BLaER1 (cell line): ENCODE measurements around the gene SGSM1.

Experiments
- H3K27ac ChIP-seq: shearing (Covaris generic); formaldehyde crosslinking; 2 replicates; pipeline ENCODE4 v1.8.1; 2022
- H3K27me3 ChIP-seq: shearing (Covaris generic); formaldehyde crosslinking; 2 replicates; pipeline ENCODE4 v1.8.1; 2022
- H3K36me3 ChIP-seq: shearing (Covaris generic); formaldehyde crosslinking; 2 replicates; pipeline ENCODE4 v1.8.1; 2022
- H3K4me1 ChIP-seq: shearing (Covaris generic); formaldehyde crosslinking; 2 replicates; pipeline ENCODE4 v1.8.1; 2022
- H3K4me2 ChIP-seq: shearing (Covaris generic); formaldehyde crosslinking; 2 replicates; pipeline ENCODE4 v1.8.1; 2022
- H3K4me3 ChIP-seq: shearing (Covaris generic); formaldehyde crosslinking; 2 replicates; pipeline ENCODE4 v1.8.1; 2022
- H3K9ac ChIP-seq: shearing (Covaris generic); formaldehyde crosslinking; 2 replicates; pipeline ENCODE4 v1.8.1; 2022
- H3K9me3 ChIP-seq: shearing (Covaris generic); formaldehyde crosslinking; 2 replicates; pipeline ENCODE4 v1.8.1; 2022
- H4K20me1 ChIP-seq: shearing (Covaris generic); formaldehyde crosslinking; 2 replicates; pipeline ENCODE4 v1.8.1; 2022
- Cebpa-rat ChIP-seq: shearing (Covaris generic); IDR thresholded peaks from 2 replicates; pipeline ENCODE4 v1.8.1; 2022

Gene SGSM1

DNA sequence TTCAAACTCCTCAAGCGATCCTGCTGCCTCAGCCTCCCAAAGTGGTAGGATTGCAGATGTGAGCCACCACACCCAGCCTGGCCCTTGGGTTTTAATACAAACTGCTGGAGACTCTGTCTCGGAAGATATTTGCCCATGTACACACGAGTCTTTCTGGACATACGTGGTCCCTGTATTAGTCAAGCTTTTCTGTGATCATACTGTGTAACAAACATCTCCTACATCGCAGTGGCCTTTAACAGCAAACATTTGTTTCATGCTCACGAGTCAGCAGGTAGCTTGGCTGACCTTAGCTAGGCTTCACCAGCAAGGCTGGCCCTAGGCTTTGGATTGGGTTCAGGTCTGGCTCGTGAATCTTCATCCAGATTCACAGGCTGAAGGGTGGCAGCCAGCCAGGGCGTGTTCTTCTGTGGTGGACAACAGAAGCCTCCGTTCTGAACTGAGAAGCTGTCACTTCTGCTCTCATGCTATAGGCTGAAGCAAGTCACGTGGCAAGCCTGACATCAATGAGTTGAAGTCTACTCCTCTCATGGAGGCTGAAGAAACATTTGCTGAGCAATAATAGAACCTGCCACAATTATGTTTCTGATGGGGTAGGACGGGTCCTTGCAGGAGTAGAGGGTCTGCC is 155.3 kb downstream of the SGSM1 start:
- no peak overlapping the region for H3K4me2 ChIP-seq

DNA sequence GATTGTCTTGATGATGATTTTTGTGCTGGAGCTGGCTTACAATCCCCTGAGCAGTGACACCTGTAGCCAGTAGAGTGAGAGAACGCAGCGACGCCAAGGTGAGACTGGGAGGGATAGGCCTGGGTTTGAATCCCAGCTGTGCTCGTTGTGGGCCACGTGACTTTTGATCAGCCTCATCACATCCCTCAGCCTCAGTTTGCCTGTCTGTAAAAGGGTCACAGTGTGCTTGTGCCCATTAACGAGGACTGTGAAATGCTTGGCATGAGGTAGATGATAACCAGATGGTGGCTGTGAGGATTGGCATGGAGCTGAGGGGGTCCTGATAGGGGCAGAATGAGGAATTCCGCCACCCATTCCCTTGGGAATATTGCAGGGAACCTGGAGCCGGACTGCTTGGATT is 156.1 kb downstream of the SGSM1 start:
- H3K4me3 ChIP-seq, result no peak overlapping the region
- H3K27ac ChIP-seq, result no peak overlapping the region
- H3K4me2 ChIP-seq, result no peak overlapping the region
- H3K9me3 ChIP-seq, result no peaks in the 10 kb centered on the region
- no peaks in the 10 kb centered on the region for H4K20me1 ChIP-seq
- H3K36me3 ChIP-seq, result no peaks in the 10 kb centered on the region
- peaks cover 8% of the 10 kb centered on the region for H3K4me1 ChIP-seq
- H3K27me3 ChIP-seq, result no peaks in the 10 kb centered on the region
- TF ChIP-seq Cebpa-rat, result no peak
- H3K9ac ChIP-seq, result no peak overlapping the region

More for the DNA sequence above, 155.3 kb downstream of the SGSM1 start:
- Histone ChIP-seq H3K9ac (no peak overlapping the region), H3K9me3 (no peaks in the 10 kb centered on the region), H3K36me3 (no peaks in the 10 kb centered on the region), H4K20me1 (no peaks in the 10 kb centered on the region), H3K4me1 (peaks cover 8% of the 10 kb centered on the region), H3K27ac (no peak overlapping the region), H3K4me3 (no peak overlapping the region), H3K27me3 (no peaks in the 10 kb centered on the region)
- no peak for TF ChIP-seq Cebpa-rat

DNA sequence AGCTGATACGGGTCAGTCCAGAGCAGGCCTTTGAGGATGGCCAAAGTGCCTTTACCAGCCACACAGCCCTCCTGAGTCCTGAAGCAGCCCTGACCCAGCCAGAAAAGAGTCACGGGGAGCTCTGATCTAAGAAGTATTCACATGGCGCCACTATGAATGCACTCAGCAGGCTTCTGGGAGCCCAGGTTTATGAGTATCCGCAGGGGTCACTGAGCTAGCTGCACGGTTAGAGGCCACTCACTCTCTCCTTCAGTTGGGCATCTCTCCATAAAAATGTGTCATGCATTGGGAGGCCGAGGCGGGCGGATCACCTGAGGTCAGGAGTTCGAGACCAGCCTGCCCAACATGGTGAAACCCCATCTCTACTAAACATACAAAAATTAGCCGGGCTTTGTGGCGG is 156.8 kb downstream of the SGSM1 start:
- no peak for TF ChIP-seq Cebpa-rat
- H3K4me2 ChIP-seq, result no peak overlapping the region

DNA sequence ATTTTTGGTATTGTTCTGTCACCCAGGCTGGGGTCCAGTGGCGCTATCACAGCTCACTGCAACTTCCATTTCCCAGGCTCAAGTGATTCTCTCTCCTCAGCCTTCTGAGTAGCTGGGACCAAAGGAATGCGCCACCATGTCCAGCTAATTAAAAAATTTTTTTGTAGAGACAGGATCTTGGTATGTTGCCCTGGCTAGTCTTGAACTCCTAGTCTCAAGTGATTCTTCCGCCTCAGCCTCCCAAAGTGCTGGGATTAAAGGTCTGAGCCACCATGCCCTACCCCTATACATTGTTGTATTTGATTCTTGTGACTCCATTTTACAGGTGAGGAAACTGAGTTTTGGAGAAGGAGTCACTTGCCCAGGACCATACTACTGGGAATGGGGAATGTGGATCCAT is 158.4 kb downstream of the SGSM1 start:
- Histone ChIP-seq H3K27me3 (no peaks in the 10 kb centered on the region), H3K27ac (no peak overlapping the region), H3K36me3 (no peaks in the 10 kb centered on the region), H3K4me2 (no peak overlapping the region), H3K4me1 (peaks cover 8% of the 10 kb centered on the region), H3K9ac (no peak overlapping the region), H3K9me3 (no peaks in the 10 kb centered on the region), H4K20me1 (no peaks in the 10 kb centered on the region), H3K4me3 (no peak overlapping the region)
- no peak for TF ChIP-seq Cebpa-rat

More for the DNA sequence above, 156.8 kb downstream of the SGSM1 start:
- H3K27ac ChIP-seq, result no peak overlapping the region
- H3K9ac ChIP-seq, result no peak overlapping the region
- H3K9me3 ChIP-seq, result no peaks in the 10 kb centered on the region
- no peaks in the 10 kb centered on the region for H4K20me1 ChIP-seq
- H3K36me3 ChIP-seq, result no peaks in the 10 kb centered on the region
- peaks cover 8% of the 10 kb centered on the region for H3K4me1 ChIP-seq
- H3K4me3 ChIP-seq, result no peak overlapping the region
- no peaks in the 10 kb centered on the region for H3K27me3 ChIP-seq

DNA sequence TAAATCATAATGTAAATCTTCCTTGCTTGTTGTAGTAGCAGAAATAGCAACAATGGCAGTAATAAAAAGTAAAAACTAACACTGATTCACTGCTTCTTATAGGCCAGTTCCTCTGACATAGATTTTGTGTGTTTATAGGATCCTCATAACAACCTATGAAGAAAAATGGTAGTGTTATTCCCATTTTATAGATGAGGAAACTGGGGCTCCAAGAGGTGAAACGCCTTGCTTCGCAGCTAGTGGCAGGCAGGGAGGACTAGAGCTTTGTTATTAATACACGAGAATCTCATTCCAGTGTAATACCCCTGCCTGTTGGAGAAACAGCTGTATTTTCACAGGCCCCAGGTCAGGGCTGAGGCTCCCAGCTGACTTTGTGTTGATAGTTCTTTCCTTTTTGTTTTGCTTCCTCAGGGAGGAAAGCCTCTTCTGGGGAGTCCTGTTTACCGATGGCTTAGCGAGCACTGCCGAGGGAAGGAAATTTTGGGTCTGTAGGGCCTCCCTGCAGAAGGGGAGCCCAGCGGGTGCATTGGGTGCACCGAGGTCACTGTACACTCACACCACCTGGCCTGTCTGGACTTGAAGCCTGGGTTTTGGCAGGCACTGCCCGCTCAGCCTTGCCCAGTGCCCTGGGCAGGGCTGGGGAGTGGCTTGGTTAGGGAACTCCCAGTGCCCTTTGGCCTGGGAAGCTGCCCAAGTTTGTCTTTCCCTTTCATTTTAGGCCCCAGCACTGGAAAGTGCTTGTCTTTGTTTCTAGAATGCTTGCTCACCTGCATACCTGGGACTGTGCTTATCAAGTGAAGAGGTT is 160.0 kb downstream of the SGSM1 start:
- no peak overlapping the region for H3K27ac ChIP-seq
- H3K4me3 ChIP-seq, result no peak overlapping the region
- H3K4me1 ChIP-seq, result peaks cover 8% of the 10 kb centered on the region
- no peaks in the 10 kb centered on the region for H3K36me3 ChIP-seq
- TF ChIP-seq Cebpa-rat, result no peak
- no peaks in the 10 kb centered on the region for H3K27me3 ChIP-seq
- no peaks in the 10 kb centered on the region for H3K9me3 ChIP-seq
- no peaks in the 10 kb centered on the region for H4K20me1 ChIP-seq
- H3K4me2 ChIP-seq, result no peak overlapping the region
- H3K9ac ChIP-seq, result no peak overlapping the region

DNA sequence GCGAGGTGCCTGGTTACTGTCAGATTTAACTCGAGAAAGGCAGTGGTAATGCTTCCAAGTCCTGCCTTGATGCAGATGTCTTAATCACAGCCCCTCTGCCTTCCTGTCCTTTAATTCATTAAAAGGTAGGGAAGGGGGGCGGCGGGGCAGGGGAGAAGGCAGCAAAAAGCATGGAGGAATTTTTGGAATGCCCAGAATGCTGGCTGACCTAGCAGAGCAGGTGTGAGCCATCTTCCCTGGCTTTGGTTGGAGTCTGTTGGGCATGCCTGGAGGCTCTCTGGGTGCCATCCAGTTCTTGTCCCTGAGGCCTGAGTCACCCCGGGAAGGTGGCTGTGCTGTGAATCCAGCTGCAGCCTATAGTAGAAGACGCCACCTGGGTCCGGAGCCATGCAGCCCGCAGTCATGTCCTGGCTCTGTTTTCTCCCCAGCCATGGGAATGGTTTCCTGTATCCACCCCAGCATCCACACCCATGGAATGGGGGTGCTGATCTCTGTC is 162.1 kb downstream of the SGSM1 start:
- Histone ChIP-seq H3K4me1 (peaks cover 5% of the 10 kb centered on the region), H3K27me3 (no peaks in the 10 kb centered on the region), H3K4me3 (no peak overlapping the region), H3K4me2 (no peak overlapping the region), H3K9me3 (no peaks in the 10 kb centered on the region), H3K36me3 (no peaks in the 10 kb centered on the region), H3K27ac (no peak overlapping the region), H4K20me1 (no peaks in the 10 kb centered on the region), H3K9ac (no peak overlapping the region)
- no peak for TF ChIP-seq Cebpa-rat

DNA sequence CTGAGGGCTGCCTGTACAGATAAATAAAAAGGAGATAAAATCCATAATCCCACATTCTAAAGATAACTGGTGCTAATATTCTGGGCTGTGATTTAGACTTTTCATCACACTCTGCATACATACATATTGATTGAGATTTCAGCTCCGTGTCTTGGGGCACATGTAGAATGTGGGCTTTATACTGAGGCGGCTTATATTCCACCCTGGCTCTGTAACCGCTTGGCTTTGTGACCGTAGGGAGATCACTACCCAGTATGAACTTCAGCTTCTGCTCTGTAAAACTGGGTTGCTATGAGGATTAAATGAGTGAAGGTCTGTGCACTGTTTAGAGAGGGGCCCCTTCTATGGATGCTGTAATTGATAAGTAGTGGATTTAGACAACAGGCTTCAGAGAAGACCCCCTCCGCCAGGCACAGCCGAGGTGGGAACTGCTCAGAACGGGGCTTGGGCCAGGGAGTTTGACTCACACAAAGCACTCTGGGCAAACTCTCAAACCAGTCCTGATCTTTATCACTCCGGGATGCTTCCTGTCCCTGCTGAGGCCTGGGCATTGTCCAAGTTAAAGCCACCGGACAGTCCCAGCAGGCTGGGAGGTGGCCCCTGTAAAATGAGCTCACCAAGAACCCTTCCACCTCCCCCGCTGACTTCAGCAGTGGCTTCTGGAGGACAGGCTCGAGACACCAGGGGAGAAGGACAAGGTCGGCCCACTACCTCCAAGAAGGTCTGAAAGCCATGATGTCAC is 163.7 kb downstream of the SGSM1 start:
- H4K20me1 ChIP-seq, result no peaks in the 10 kb centered on the region
- no peaks in the 10 kb centered on the region for H3K36me3 ChIP-seq
- H3K4me3 ChIP-seq, result no peak overlapping the region
- H3K27ac ChIP-seq, result no peak overlapping the region
- H3K9ac ChIP-seq, result no peak overlapping the region
- no peak overlapping the region for H3K4me2 ChIP-seq
- H3K27me3 ChIP-seq, result no peaks in the 10 kb centered on the region
- no peaks in the 10 kb centered on the region for H3K4me1 ChIP-seq
- H3K9me3 ChIP-seq, result no peaks in the 10 kb centered on the region
- TF ChIP-seq Cebpa-rat, result no peak

DNA sequence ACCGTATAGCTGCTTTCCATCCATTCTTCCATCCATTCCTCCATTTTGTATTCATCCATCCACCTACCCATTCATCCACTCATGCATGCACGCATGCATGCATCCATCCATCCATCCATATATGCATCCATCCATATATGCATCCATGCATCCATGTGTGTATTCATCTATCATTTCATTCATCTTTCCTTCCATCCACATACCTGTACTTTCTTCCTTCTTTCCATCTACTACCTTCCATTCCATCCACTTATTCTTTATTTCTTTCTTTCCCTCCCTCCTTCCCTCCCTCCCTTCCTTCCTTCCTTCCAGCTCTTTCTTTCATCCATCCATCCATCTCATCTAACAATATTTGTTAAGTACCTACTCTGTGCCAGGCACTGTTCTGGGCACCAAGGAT is 166.4 kb downstream of the SGSM1 start:
- Histone ChIP-seq H3K27me3 (no peaks in the 10 kb centered on the region), H3K9me3 (no peaks in the 10 kb centered on the region), H3K27ac (no peak overlapping the region), H3K9ac (no peak overlapping the region), H3K4me2 (no peak overlapping the region), H3K4me1 (0 out of 2 replicates have a peak, but pooled peaks cover 10% of the 10 kb centered on the region), H3K4me3 (no peak overlapping the region), H4K20me1 (no peaks in the 10 kb centered on the region), H3K36me3 (no peaks in the 10 kb centered on the region)
- TF ChIP-seq Cebpa-rat, result no peak

DNA sequence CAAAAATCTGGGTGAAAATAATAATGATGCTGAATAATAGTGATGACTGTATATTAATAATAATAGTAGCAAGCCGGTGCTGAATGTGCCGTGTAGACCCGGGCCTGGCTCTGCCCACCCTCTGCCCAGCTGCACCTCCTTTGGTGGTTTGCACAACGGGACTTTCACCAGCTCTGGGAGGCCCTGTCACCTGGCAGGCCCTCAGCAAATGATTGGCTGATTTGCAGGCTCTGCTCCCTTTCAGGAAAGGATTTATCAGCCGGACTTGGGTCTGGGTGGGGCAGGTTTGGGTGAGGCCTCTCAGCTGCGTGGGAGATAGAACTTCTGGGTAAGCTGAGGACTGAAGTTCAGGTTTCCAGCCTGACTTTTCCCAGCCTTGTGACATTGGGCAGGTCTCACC is 167.9 kb downstream of the SGSM1 start:
- H3K36me3 ChIP-seq, result no peaks in the 10 kb centered on the region
- H3K9ac ChIP-seq, result no peak overlapping the region
- no peaks in the 10 kb centered on the region for H3K9me3 ChIP-seq
- 0 out of 2 replicates have a peak, but pooled peaks cover 10% of the 10 kb centered on the region for H3K4me1 ChIP-seq
- no peak overlapping the region for H3K4me3 ChIP-seq
- no peak overlapping the region for H3K4me2 ChIP-seq
- TF ChIP-seq Cebpa-rat, result no peak
- no peak overlapping the region for H3K27ac ChIP-seq
- no peaks in the 10 kb centered on the region for H4K20me1 ChIP-seq
- no peaks in the 10 kb centered on the region for H3K27me3 ChIP-seq
